HepG2 (cell line): ENCODE data around the gene ENPP4. TPM values are rescaled to one million over a fixed set of nuclear protein-coding genes. Genes with fewer than 3 reads are reported as not detected.

Experiments used
- ADNP ChIP-seq: sonication (generic); formaldehyde crosslinking; IDR thresholded peaks from 2 replicates; pipeline ENCODE4 v1.4.0; 2020; ENCODE audit warnings: missing genetic modification reagents
- FOXA3 ChIP-seq: IDR thresholded peaks from 2 replicates; pipeline ENCODE4 v1.6.1; 2016; ENCODE audit warnings: missing genetic modification reagents, missing compliant biosample characterization
- GATAD2A ChIP-seq: IDR thresholded peaks from 2 replicates; pipeline ENCODE4 v1.6.1; 2016
- HDAC2 ChIP-seq: sonication (generic); formaldehyde crosslinking; IDR thresholded peaks from 2 replicates; pipeline ENCODE4 v1.4.0; 2020; ENCODE audit warnings: missing genetic modification reagents
- NBN ChIP-seq: fragments of 450-650 bp; conservative IDR thresholded peaks from 2 replicates; pipeline ENCODE4 v1.6.1; 2017
- PITX1 ChIP-seq: sonication (generic); formaldehyde crosslinking; IDR thresholded peaks from 2 replicates; pipeline ENCODE4 v1.5.1; 2020; ENCODE audit warnings: mild to moderate bottlenecking, missing genetic modification reagents
- PRMT3 ChIP-seq: sonication (generic); formaldehyde crosslinking; IDR thresholded peaks from 2 replicates; pipeline ENCODE4 v1.8.1; 2022; ENCODE audit warnings: low read depth, mild to moderate bottlenecking, moderate library complexity, missing genetic modification reagents, borderline replicate concordance
- SALL1 ChIP-seq: sonication (generic); formaldehyde crosslinking; IDR thresholded peaks from 2 replicates; pipeline ENCODE4 v1.8.0; 2022; ENCODE audit warnings: mild to moderate bottlenecking, missing genetic modification reagents
- SCMH1 ChIP-seq: sonication (generic); formaldehyde crosslinking; IDR thresholded peaks from 2 replicates; pipeline ENCODE4 v1.9.0; 2021; ENCODE audit warnings: missing genetic modification reagents, mild to moderate bottlenecking, borderline replicate concordance
- SIN3A ChIP-seq: IDR thresholded peaks from 2 replicates; pipeline ENCODE4 v1.6.1; 2011; ENCODE audit warnings: low read depth, mild to moderate bottlenecking, control low read depth, low read length, borderline replicate concordance
- SOX13 ChIP-seq, 3 experiments: fragments of 450-650 bp in 1 of 3; sonication (generic) in 1 of 3; formaldehyde crosslinking in 1 of 3; IDR thresholded peaks in 2 of 3; conservative IDR thresholded peaks in 1 of 3; 2 replicates each; pipeline versions ENCODE4 v1.5.0 to v1.6.1; 2016 to 2020; ENCODE audit warnings: antibody characterized with exemption in 1 of 3, mild to moderate bottlenecking in 1 of 3, missing compliant biosample characterization in 1 of 3, missing genetic modification reagents in 1 of 3, moderate library complexity in 1 of 3
- SP5 ChIP-seq: IDR thresholded peaks from 2 replicates; pipeline ENCODE4 v1.6.1; 2016; ENCODE audit warnings: low read depth, borderline replicate concordance
- STAG1 ChIP-seq: sonication (generic); formaldehyde crosslinking; IDR thresholded peaks from 2 replicates; pipeline ENCODE4 v1.4.0; 2020; ENCODE audit warnings: missing genetic modification reagents
- TBX2 ChIP-seq: sonication (generic); formaldehyde crosslinking; IDR thresholded peaks from 2 replicates; pipeline ENCODE4 v1.5.0; 2020; ENCODE audit warnings: missing genetic modification reagents, mild to moderate bottlenecking, borderline replicate concordance
- TEAD2 ChIP-seq: sonication (generic); formaldehyde crosslinking; IDR thresholded peaks from 2 replicates; pipeline ENCODE4 v1.9.0; 2021; ENCODE audit warnings: missing genetic modification reagents
- THYN1 ChIP-seq: sonication (generic); formaldehyde crosslinking; IDR thresholded peaks from 2 replicates; pipeline ENCODE4 v1.8.1; 2023; ENCODE audit warnings: low read depth, mild to moderate bottlenecking, moderate library complexity, missing genetic modification reagents, borderline replicate concordance
- ZNF17 ChIP-seq: sonication (generic); formaldehyde crosslinking; IDR thresholded peaks from 2 replicates; pipeline ENCODE4 v1.5.0; 2020; ENCODE audit warnings: mild to moderate bottlenecking, missing genetic modification reagents
- ZNF331 ChIP-seq: sonication (generic); formaldehyde crosslinking; IDR thresholded peaks from 2 replicates; pipeline ENCODE4 v1.4.0; 2020; ENCODE audit warnings: missing genetic modification reagents
- ZNF570 ChIP-seq: sonication (generic); formaldehyde crosslinking; IDR thresholded peaks from 2 replicates; pipeline ENCODE4 v1.4.0; 2020; ENCODE audit warnings: mild to moderate bottlenecking, missing genetic modification reagents, borderline replicate concordance
- polyA plus RNA-seq, 8 experiments: library from polyadenylated mRNA; depleted of rRNA in 3 of 8; stranded (reverse) in 7 of 8; unstranded in 1 of 8; fragments of >200 nt; fragmentation: Illumina TruSeq in 4 of 8; extraction: Trizol in 4 of 8; gene quantifications; 2 replicates each; pipeline versions ENCODE4 v1.2.1 to v1.2.3, GENCODE V29; 2011 to 2016; ENCODE audit warnings: low read depth in 4 of 8, missing spikeins in 1 of 8, mixed read lengths in 1 of 8; ENCODE audit not compliant: insufficient read depth in 1 of 8
- total RNA-seq, 5 experiments: library from RNA; depleted of rRNA; stranded (reverse); fragments of >200 nt; fragmentation: Illumina TruSeq; extraction: Trizol; gene quantifications; 2 replicates each; pipeline ENCODE4 v1.2.3, GENCODE V29; 2016; ENCODE audit warnings: low read depth in 1 of 5
- TF ChIP-seq, protein P1 (sequence below): sonication (generic); formaldehyde crosslinking; IDR thresholded peaks from 2 replicates; pipeline ENCODE4 v1.8.1; 2022; ENCODE audit warnings: mild to moderate bottlenecking, missing genetic modification reagents
- TF ChIP-seq, protein P2 (sequence below): IDR thresholded peaks from 2 replicates; pipeline ENCODE4 v1.6.1; 2016; ENCODE audit warnings: mild to moderate bottlenecking, missing biosample characterization, missing genetic modification reagents
- TF ChIP-seq, protein P3 (sequence below): sonication (generic); formaldehyde crosslinking; IDR thresholded peaks from 2 replicates; pipeline ENCODE4 v1.4.0; 2020; ENCODE audit warnings: missing genetic modification reagents
- TF ChIP-seq, protein P4 (sequence below): sonication (generic); formaldehyde crosslinking; IDR thresholded peaks from 2 replicates; pipeline ENCODE4 v1.4.0; 2020; ENCODE audit warnings: missing genetic modification reagents
- TF ChIP-seq, protein P5 (sequence below): sonication (generic); formaldehyde crosslinking; IDR thresholded peaks from 2 replicates; pipeline ENCODE4 v1.9.0; 2021; ENCODE audit warnings: missing genetic modification reagents, borderline replicate concordance

ENPP4 gene
- total and polyA plus RNA-seq, 2 of the 13 experiments (the other 11 are each of a cell fraction or from before 2014, with no cell fraction given) = 0.04 to 0.38 TPM

DNA sequence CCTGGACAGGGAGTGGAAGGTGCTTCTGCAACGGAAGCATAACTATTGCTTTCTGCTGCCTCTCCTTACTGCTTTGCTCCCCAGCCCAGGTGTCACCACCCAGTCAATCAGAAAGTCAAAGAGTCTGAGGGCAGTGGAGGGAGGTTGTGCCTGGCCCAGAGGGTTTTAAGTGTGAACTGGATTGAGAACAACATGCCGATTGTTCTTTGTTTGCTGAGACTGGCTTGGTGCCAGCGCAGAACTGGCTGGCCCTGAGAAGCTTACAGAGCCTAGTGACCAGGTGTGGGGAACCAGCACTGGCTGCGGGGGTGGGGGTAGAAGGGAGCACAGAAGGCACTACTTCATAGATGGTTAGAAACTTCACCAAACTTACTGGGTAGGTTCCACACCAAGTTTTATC is 31.1 kb upstream of the ENPP4 start (continued):
- TF ChIP-seq, protein P1, sequence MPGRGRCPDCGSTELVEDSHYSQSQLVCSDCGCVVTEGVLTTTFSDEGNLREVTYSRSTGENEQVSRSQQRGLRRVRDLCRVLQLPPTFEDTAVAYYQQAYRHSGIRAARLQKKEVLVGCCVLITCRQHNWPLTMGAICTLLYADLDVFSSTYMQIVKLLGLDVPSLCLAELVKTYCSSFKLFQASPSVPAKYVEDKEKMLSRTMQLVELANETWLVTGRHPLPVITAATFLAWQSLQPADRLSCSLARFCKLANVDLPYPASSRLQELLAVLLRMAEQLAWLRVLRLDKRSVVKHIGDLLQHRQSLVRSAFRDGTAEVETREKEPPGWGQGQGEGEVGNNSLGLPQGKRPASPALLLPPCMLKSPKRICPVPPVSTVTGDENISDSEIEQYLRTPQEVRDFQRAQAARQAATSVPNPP (CRISPR knock-in tag) = no peak
- TF ChIP-seq HDAC2 (CRISPR knock-in tag) = no peak
- TF ChIP-seq FOXA3 = peak; percentile 39
- TF ChIP-seq SCMH1 (CRISPR knock-in tag) = no peak
- no peak for TF ChIP-seq PRMT3 (CRISPR knock-in tag)
- TF ChIP-seq STAG1 (CRISPR knock-in tag) = no peak
- peak; percentile 18; the same call in 1 of the 2 replicates for TF ChIP-seq SALL1 (CRISPR knock-in tag)
- TF ChIP-seq ZNF17 (CRISPR knock-in tag) = no peak
- TF ChIP-seq ZNF570 = no peak
- TF ChIP-seq ADNP (CRISPR knock-in tag) = no peak
- TF ChIP-seq, protein P2, sequence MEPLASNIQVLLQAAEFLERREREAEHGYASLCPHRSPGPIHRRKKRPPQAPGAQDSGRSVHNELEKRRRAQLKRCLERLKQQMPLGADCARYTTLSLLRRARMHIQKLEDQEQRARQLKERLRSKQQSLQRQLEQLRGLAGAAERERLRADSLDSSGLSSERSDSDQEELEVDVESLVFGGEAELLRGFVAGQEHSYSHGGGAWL (CRISPR knock-in tag) = no peak
- TF ChIP-seq, protein P3, sequence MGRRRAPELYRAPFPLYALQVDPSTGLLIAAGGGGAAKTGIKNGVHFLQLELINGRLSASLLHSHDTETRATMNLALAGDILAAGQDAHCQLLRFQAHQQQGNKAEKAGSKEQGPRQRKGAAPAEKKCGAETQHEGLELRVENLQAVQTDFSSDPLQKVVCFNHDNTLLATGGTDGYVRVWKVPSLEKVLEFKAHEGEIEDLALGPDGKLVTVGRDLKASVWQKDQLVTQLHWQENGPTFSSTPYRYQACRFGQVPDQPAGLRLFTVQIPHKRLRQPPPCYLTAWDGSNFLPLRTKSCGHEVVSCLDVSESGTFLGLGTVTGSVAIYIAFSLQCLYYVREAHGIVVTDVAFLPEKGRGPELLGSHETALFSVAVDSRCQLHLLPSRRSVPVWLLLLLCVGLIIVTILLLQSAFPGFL = no peak
- no peak for TF ChIP-seq SP5 (CRISPR knock-in tag)
- no peak for TF ChIP-seq THYN1 (CRISPR knock-in tag)
- no peak for TF ChIP-seq TBX2
- TF ChIP-seq SOX13 (IDR thresholded peaks at IDR 0.05) = no peak
- TF ChIP-seq SOX13 (CRISPR knock-in tag; conservative IDR thresholded peaks at IDR 0.05 in 1 of 2, IDR thresholded peaks at IDR 0.05 in 1 of 2) = peak in 1 of 2 experiments; percentile 88; a peak in 2 of 4 replicates
- TF ChIP-seq, protein P4, sequence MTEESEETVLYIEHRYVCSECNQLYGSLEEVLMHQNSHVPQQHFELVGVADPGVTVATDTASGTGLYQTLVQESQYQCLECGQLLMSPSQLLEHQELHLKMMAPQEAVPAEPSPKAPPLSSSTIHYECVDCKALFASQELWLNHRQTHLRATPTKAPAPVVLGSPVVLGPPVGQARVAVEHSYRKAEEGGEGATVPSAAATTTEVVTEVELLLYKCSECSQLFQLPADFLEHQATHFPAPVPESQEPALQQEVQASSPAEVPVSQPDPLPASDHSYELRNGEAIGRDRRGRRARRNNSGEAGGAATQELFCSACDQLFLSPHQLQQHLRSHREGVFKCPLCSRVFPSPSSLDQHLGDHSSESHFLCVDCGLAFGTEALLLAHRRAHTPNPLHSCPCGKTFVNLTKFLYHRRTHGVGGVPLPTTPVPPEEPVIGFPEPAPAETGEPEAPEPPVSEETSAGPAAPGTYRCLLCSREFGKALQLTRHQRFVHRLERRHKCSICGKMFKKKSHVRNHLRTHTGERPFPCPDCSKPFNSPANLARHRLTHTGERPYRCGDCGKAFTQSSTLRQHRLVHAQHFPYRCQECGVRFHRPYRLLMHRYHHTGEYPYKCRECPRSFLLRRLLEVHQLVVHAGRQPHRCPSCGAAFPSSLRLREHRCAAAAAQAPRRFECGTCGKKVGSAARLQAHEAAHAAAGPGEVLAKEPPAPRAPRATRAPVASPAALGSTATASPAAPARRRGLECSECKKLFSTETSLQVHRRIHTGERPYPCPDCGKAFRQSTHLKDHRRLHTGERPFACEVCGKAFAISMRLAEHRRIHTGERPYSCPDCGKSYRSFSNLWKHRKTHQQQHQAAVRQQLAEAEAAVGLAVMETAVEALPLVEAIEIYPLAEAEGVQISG = no peak
- TF ChIP-seq PITX1 (CRISPR knock-in tag) = no peak
- no peak for TF ChIP-seq SIN3A
- TF ChIP-seq, protein P5, sequence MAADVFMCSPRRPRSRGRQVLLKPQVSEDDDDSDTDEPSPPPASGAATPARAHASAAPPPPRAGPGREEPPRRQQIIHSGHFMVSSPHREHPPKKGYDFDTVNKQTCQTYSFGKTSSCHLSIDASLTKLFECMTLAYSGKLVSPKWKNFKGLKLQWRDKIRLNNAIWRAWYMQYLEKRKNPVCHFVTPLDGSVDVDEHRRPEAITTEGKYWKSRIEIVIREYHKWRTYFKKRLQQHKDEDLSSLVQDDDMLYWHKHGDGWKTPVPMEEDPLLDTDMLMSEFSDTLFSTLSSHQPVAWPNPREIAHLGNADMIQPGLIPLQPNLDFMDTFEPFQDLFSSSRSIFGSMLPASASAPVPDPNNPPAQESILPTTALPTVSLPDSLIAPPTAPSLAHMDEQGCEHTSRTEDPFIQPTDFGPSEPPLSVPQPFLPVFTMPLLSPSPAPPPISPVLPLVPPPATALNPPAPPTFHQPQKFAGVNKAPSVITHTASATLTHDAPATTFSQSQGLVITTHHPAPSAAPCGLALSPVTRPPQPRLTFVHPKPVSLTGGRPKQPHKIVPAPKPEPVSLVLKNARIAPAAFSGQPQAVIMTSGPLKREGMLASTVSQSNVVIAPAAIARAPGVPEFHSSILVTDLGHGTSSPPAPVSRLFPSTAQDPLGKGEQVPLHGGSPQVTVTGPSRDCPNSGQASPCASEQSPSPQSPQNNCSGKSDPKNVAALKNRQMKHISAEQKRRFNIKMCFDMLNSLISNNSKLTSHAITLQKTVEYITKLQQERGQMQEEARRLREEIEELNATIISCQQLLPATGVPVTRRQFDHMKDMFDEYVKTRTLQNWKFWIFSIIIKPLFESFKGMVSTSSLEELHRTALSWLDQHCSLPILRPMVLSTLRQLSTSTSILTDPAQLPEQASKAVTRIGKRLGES (CRISPR knock-in tag) = no peak
- peak; percentile 44; the same call in 1 of the 2 replicates for TF ChIP-seq GATAD2A
- no peak for TF ChIP-seq TEAD2
- peak; percentile 33; the same call in 1 of the 2 replicates for TF ChIP-seq ZNF331 (CRISPR knock-in tag)
- TF ChIP-seq NBN = no peak
